Trophoblast cell (in vitro differentiated cells and primary cell): Measurements from ENCODE around the gene PLCL1.

Experiments
- DNase-seq, 2 donors: peaks; one replicate each; pipeline ENCODE4 v3.0.0-alpha.2; 2016
- H2AFZ ChIP-seq: 2 replicates; pipeline ENCODE4 v1.6.1; 2013; ENCODE audit warnings: low read length, moderate library complexity, mild to moderate bottlenecking; ENCODE audit not compliant: insufficient read depth, poor library complexity
- H2AK5ac ChIP-seq: 2 replicates; pipeline ENCODE4 v1.6.1; 2013; ENCODE audit warnings: mild to moderate bottlenecking, low read length
- H2BK120ac ChIP-seq: 2 replicates; pipeline ENCODE4 v1.6.1; 2013; ENCODE audit warnings: low read length, mild to moderate bottlenecking, moderate library complexity; ENCODE audit not compliant: insufficient read depth, poor library complexity
- H2BK12ac ChIP-seq: 2 replicates; pipeline ENCODE4 v1.6.1; 2013; ENCODE audit warnings: mild to moderate bottlenecking, low read length, moderate library complexity
- H2BK5ac ChIP-seq: 2 replicates; pipeline ENCODE4 v1.6.1; 2013; ENCODE audit warnings: low read length, low read depth, moderate library complexity, mild to moderate bottlenecking; ENCODE audit not compliant: poor library complexity
- H3K14ac ChIP-seq: 2 replicates; pipeline ENCODE4 v1.6.1; 2013; ENCODE audit warnings: mild to moderate bottlenecking, low read length
- H3K18ac ChIP-seq: 2 replicates; pipeline ENCODE4 v1.6.1; 2013; ENCODE audit warnings: mild to moderate bottlenecking, low read length
- H3K23ac ChIP-seq: 2 replicates; pipeline ENCODE4 v1.6.1; 2013; ENCODE audit warnings: low read length
- H3K27ac ChIP-seq: 2 replicates; pipeline ENCODE4 v1.5.1; 2013; ENCODE audit warnings: low read depth, mild to moderate bottlenecking, inconsistent platforms, low read length, moderate library complexity
- H3K27me3 ChIP-seq: 2 replicates; pipeline ENCODE4 v1.6.1; 2013; ENCODE audit warnings: inconsistent platforms, mild to moderate bottlenecking, low read length, moderate library complexity; ENCODE audit not compliant: insufficient read depth
- H3K36me3 ChIP-seq, 2 experiments: 1 replicate in 1 of 2; 2 replicates in 1 of 2; pipeline ENCODE4 v1.6.1; 2013; ENCODE audit warnings: low read length in 2 of 2, mild to moderate bottlenecking in 2 of 2, moderate library complexity in 1 of 2; ENCODE audit not compliant: insufficient read depth in 2 of 2, control insufficient read depth in 1 of 2
- H3K4ac ChIP-seq: 2 replicates; pipeline ENCODE4 v1.6.1; 2013; ENCODE audit warnings: low read depth, mild to moderate bottlenecking, low read length, moderate library complexity
- H3K4me1 ChIP-seq, 2 experiments: 1 replicate in 1 of 2; 2 replicates in 1 of 2; pipeline ENCODE4 v1.6.1; 2013; ENCODE audit warnings: low read length in 2 of 2, mild to moderate bottlenecking in 2 of 2, moderate library complexity in 1 of 2; ENCODE audit not compliant: insufficient read depth in 2 of 2, control insufficient read depth in 1 of 2
- H3K4me2 ChIP-seq: 2 replicates; pipeline ENCODE4 v1.6.1; 2013; ENCODE audit warnings: inconsistent platforms, mild to moderate bottlenecking, low read length, moderate library complexity
- H3K4me3 ChIP-seq: 2 replicates; pipeline ENCODE4 v1.5.1; 2013; ENCODE audit warnings: mild to moderate bottlenecking, low read depth, low read length, inconsistent platforms
- H3K79me1 ChIP-seq: one replicate; pipeline ENCODE4 v1.6.1; 2013; ENCODE audit warnings: low read length
- H3K79me2 ChIP-seq: 2 replicates; pipeline ENCODE4 v1.6.1; 2013; ENCODE audit warnings: low read length, mild to moderate bottlenecking; ENCODE audit not compliant: control insufficient read depth, insufficient read depth, poor library complexity
- H3K9ac ChIP-seq: 2 replicates; pipeline ENCODE4 v1.6.1; 2013; ENCODE audit warnings: mild to moderate bottlenecking, low read length
- H3K9me3 ChIP-seq: 2 replicates; pipeline ENCODE4 v1.6.1; 2013; ENCODE audit warnings: low read depth, mild to moderate bottlenecking, control low read depth, inconsistent platforms, low read length; ENCODE audit not compliant: insufficient read depth
- H4K12ac ChIP-seq: 2 replicates; pipeline ENCODE4 v1.6.1; 2013; ENCODE audit warnings: low read depth, mild to moderate bottlenecking, low read length, moderate library complexity
- H4K8ac ChIP-seq: 2 replicates; pipeline ENCODE4 v1.6.1; 2013; ENCODE audit warnings: low read depth, mild to moderate bottlenecking, low read length, moderate library complexity
- H4K91ac ChIP-seq: one replicate; pipeline ENCODE4 v1.6.1; 2013; ENCODE audit warnings: low read depth, mild to moderate bottlenecking, low read length, moderate library complexity
- WGBS: extraction: QIAGEN DNeasy Blood & Tissue Kit; methylation state at CpG from one replicate; pipeline ENCODE4 v1.1.7; 2013; ENCODE audit warnings: missing lambda C conversion rate; ENCODE audit not compliant: insufficient read length, insufficient coverage; ENCODE audit errors: extremely low coverage; 5-methylcytosine and 5-hydroxymethylcytosine counted together

The PLCL1 gene

GRCh38 chr2:198157314-198157713, 352.9 kb downstream of the PLCL1 start:
- no peak for DNase-seq

DNA sequence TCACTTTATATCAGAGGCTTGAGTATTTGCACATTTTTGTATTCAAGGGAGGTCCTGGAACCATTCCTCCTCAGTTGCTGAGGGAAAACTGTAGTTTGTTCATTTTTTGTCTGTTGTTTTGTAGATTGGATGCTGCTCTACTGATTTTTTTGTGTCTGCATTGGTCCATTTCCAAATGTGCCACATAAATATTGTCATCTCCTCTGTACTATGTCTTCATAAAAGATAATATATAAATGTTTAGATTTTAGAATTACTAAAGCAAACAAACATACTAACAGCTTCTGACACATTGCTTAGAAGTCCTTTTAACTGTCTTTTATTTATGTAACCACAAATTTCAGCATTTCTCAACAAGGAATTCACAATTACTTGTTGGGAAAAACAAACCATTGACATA, 356.8 kb downstream of the PLCL1 start:
- H3K79me2 ChIP-seq = no peaks in the 10 kb centered on the region
- H2AK5ac ChIP-seq = no peak overlapping the region
- no peak overlapping the region for H4K12ac ChIP-seq
- no peak overlapping the region for H3K4me3 ChIP-seq
- H2BK120ac ChIP-seq = no peak overlapping the region
- H3K27ac ChIP-seq = no peak overlapping the region
- H4K8ac ChIP-seq = no peak overlapping the region
- no peak overlapping the region for H3K4ac ChIP-seq
- H3K23ac ChIP-seq = no peak overlapping the region
- no peak overlapping the region for H3K9ac ChIP-seq
- no peak overlapping the region for H4K91ac ChIP-seq
- no peak overlapping the region for H3K18ac ChIP-seq
- H2AFZ ChIP-seq = no peak overlapping the region
- H3K27me3 ChIP-seq = no peaks in the 10 kb centered on the region
- no peaks in the 10 kb centered on the region for H3K79me1 ChIP-seq
- no peak for DNase-seq
- H3K9me3 ChIP-seq = peaks cover 2% of the 10 kb centered on the region
- no peak overlapping the region for H3K14ac ChIP-seq
- no peak overlapping the region for H3K4me2 ChIP-seq
- H2BK5ac ChIP-seq = no peak overlapping the region
- H3K36me3 ChIP-seq = no peaks in the 10 kb centered on the region
- no peak overlapping the region for H2BK12ac ChIP-seq
- no peaks in the 10 kb centered on the region for H3K4me1 ChIP-seq

More at GRCh38 chr2:198157314-198157713, 352.9 kb downstream of the PLCL1 start:
- H3K79me2 ChIP-seq = no peaks in the 10 kb centered on the region
- H3K9me3 ChIP-seq = peaks cover 2% of the 10 kb centered on the region
- no peak overlapping the region for H3K23ac ChIP-seq
- H2AK5ac ChIP-seq = no peak overlapping the region
- no peak overlapping the region for H3K9ac ChIP-seq
- no peaks in the 10 kb centered on the region for H3K36me3 ChIP-seq
- no peak overlapping the region for H2BK5ac ChIP-seq
- no peak overlapping the region for H3K27ac ChIP-seq
- no peak overlapping the region for H2BK12ac ChIP-seq
- H3K27me3 ChIP-seq = no peaks in the 10 kb centered on the region
- no peak overlapping the region for H3K14ac ChIP-seq
- no peak overlapping the region for H3K4me2 ChIP-seq
- H3K4me3 ChIP-seq = no peak overlapping the region
- no peaks in the 10 kb centered on the region for H3K4me1 ChIP-seq
- H2AFZ ChIP-seq = no peak overlapping the region
- no peak overlapping the region for H3K4ac ChIP-seq
- no peak overlapping the region for H3K18ac ChIP-seq
- H4K12ac ChIP-seq = no peak overlapping the region
- H4K91ac ChIP-seq = no peak overlapping the region
- no peak overlapping the region for H4K8ac ChIP-seq
- H3K79me1 ChIP-seq = no peaks in the 10 kb centered on the region
- no peak overlapping the region for H2BK120ac ChIP-seq

DNA sequence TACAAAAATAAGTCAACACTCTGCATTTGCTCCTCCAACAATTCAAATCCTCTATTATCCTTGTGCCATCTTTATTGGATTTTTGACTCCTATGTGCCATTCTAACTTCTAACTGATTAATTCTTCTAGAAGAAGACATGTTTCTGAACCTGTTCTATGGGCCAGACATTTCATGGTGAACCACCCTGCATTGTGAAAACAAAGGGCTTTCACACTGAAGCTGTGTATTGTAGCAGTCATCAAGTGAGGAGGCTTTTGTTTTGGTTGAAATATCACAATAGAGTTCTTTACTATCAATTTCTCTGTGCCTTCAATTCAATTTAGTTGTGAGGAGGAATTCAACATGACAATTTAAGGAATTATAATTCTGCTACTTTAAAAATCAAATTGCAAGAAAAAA, 357.9 kb downstream of the PLCL1 start:
- Histone ChIP-seq H3K27ac (no peak overlapping the region), H2BK5ac (no peak overlapping the region), H3K4me3 (no peak overlapping the region), H4K8ac (no peak overlapping the region), H2BK120ac (no peak overlapping the region), H3K79me2 (no peaks in the 10 kb centered on the region), H3K9ac (no peak overlapping the region), H3K79me1 (no peaks in the 10 kb centered on the region), H3K14ac (no peak overlapping the region), H3K4me1 (peaks cover 0 to 1% of the 10 kb centered on the region in 2 experiments), H3K4me2 (no peak overlapping the region), H3K23ac (no peak overlapping the region), H4K12ac (no peak overlapping the region), H2BK12ac (no peak overlapping the region), H4K91ac (no peak overlapping the region), H2AFZ (no peak overlapping the region), H3K27me3 (no peaks in the 10 kb centered on the region), H3K18ac (no peak overlapping the region), H2AK5ac (no peak overlapping the region), H3K4ac (no peak overlapping the region), H3K9me3 (peaks cover 2% of the 10 kb centered on the region), H3K36me3 (no peaks in the 10 kb centered on the region)
- DNase-seq = no peak

DNA sequence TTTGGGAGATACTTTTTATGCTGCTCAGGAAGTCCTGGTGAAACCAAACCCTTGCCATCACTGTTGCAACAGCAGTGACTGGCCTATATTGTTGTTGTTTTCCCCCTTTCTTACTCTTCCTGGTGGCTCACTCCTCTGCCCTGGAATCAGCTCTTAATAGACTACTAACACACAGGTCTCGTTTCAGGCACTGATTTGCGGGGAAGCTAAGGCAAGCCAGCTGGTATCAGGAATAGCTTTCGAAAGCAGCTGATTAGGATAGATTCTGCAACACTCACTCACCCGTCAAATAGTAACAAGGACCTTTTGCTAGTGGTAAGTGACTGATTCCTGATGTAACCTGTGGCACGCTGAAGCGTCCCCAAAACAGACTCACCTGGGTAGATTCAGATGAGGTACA, 360.4 kb downstream of the PLCL1 start:
- Histone ChIP-seq H3K4me2 (no peak overlapping the region), H2BK12ac (no peak overlapping the region), H4K12ac (no peak overlapping the region), H4K91ac (no peak overlapping the region), H4K8ac (no peak overlapping the region), H3K4ac (no peak overlapping the region), H3K79me1 (no peaks in the 10 kb centered on the region), H2BK120ac (no peak overlapping the region), H3K9ac (peak overlapping the region; percentile 17), H2AK5ac (no peak overlapping the region), H3K4me1 (peaks cover 0 to 6% of the 10 kb centered on the region in 2 experiments), H3K79me2 (no peaks in the 10 kb centered on the region), H2AFZ (no peak overlapping the region), H3K36me3 (no peaks in the 10 kb centered on the region), H3K27me3 (no peaks in the 10 kb centered on the region), H3K14ac (no peak overlapping the region), H3K18ac (no peak overlapping the region), H3K9me3 (no peaks in the 10 kb centered on the region), H3K27ac (no peak overlapping the region), H2BK5ac (no peak overlapping the region), H3K23ac (no peak overlapping the region), H3K4me3 (no peak overlapping the region)
- WGBS = no CpG with 5 or more reads among the region's 6 CpGs
- DNase-seq = no peak

DNA sequence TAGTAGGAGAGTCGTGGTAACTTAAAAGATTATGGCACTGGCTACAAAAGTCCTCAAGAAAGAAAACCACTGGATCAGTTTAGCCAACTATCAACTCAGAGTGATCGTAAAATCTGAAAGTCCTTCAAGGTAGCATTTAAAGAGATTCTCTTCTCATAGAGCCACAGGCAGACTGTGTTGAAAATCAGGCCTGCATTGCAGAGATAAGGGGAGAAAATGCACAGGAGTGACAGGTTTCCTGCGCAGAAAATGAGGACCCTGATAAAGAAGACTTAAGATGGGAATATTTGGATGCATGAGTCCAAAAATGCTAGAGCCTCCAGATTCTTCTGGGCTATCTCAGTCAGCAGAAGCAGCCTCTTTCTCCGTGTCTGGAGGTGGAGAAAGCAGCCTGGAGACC, 360.9 kb downstream of the PLCL1 start:
- H3K23ac ChIP-seq = no peak overlapping the region
- WGBS = no CpG with 5 or more reads among the region's 4 CpGs
- no peak overlapping the region for H4K91ac ChIP-seq
- no peak overlapping the region for H3K27ac ChIP-seq
- H2AK5ac ChIP-seq = no peak overlapping the region
- H2BK120ac ChIP-seq = no peak overlapping the region
- H3K9me3 ChIP-seq = no peaks in the 10 kb centered on the region
- no peaks in the 10 kb centered on the region for H3K27me3 ChIP-seq
- no peak overlapping the region for H4K8ac ChIP-seq
- H3K4me3 ChIP-seq = no peak overlapping the region
- no peak overlapping the region for H3K14ac ChIP-seq
- no peak overlapping the region for H2BK5ac ChIP-seq
- no peaks in the 10 kb centered on the region for H3K79me2 ChIP-seq
- H3K18ac ChIP-seq = no peak overlapping the region
- H3K4me2 ChIP-seq = no peak overlapping the region
- no peak overlapping the region for H3K4ac ChIP-seq
- H3K4me1 ChIP-seq = peaks cover 0 to 6% of the 10 kb centered on the region in 2 experiments
- no peak overlapping the region for H2AFZ ChIP-seq
- H4K12ac ChIP-seq = no peak overlapping the region
- H3K9ac ChIP-seq = no peak overlapping the region
- no peak for DNase-seq
- no peaks in the 10 kb centered on the region for H3K79me1 ChIP-seq
- no peak overlapping the region for H2BK12ac ChIP-seq
- no peaks in the 10 kb centered on the region for H3K36me3 ChIP-seq
